Caco-2 (cell line): ENCODE data around the gene MRTFA. TPM values are rescaled to one million over a fixed set of nuclear protein-coding genes. Genes with fewer than 3 reads are reported as not detected.

ENCODE experiments used
- BruUV-seq: library from RNA; stranded (reverse); fragments of 400-500 nt; replicated peaks from 2 replicates; lab custom pipeline; 2021; lab: Mats Ljungman, UMichigan
- CTCF ChIA-PET: fragments of 300-600 bp; sonication (Branson Sonifier 250); formaldehyde crosslinking; loops from one replicate; lab custom pipeline; 2022; ENCODE audit warnings: antibody characterized with exemption; lab: Charles Lee
- POLR2A ChIA-PET: fragments of 300-600 bp; sonication (Branson Sonifier 250); formaldehyde crosslinking; loops from one replicate; lab custom pipeline; 2022; ENCODE audit warnings: antibody characterized with exemption; lab: Charles Lee
- DNase-seq, 2 experiments: peaks; one replicate each; pipeline versions ENCODE4 v3.0.0 to v3.0.0-alpha.2; 2020 to 2022
- H3K27me3 ChIP-seq: replicated peaks from 2 replicates; pipeline ENCODE4 v1.6.0; 2011; ENCODE audit warnings: low read length; ENCODE audit not compliant: control insufficient read depth, insufficient read depth
- H3K36me3 ChIP-seq: 2 replicates; pipeline ENCODE4 v1.5.1; 2011; ENCODE audit warnings: low read length; ENCODE audit not compliant: control insufficient read depth, insufficient read depth
- H3K4me1 ChIP-seq: fragments of 250-450 bp; sonication (Bioruptor Pico); 2 replicates; pipeline ENCODE4 v1.5.1; 2020; ENCODE audit warnings: mild to moderate bottlenecking
- H3K4me3 ChIP-seq: 2 replicates; pipeline ENCODE4 v1.5.1; 2011; ENCODE audit warnings: low read depth, mild to moderate bottlenecking, control low read depth, low read length
- H3K9me3 ChIP-seq: fragments of 250-450 bp; sonication (Bioruptor Pico); 2 replicates; pipeline ENCODE4 v1.5.1; 2020; ENCODE audit warnings: mild to moderate bottlenecking, moderate library complexity
- H3K27ac Mint-ChIP-seq: one replicate; pipeline ENCODE4 v1.8.0; 2022; ENCODE audit warnings: mixed read lengths; ENCODE audit not compliant: unreplicated experiment
- H3K27me3 Mint-ChIP-seq: one replicate; pipeline ENCODE4 v1.8.0; 2022; ENCODE audit warnings: mixed read lengths; ENCODE audit not compliant: insufficient read depth, unreplicated experiment
- H3K36me3 Mint-ChIP-seq: one replicate; pipeline ENCODE4 v1.8.0; 2022; ENCODE audit warnings: mild to moderate bottlenecking, mixed read lengths; ENCODE audit not compliant: insufficient read depth, unreplicated experiment
- H3K4me1 Mint-ChIP-seq: one replicate; pipeline ENCODE4 v1.8.0; 2022; ENCODE audit warnings: low read depth, mixed read lengths; ENCODE audit not compliant: unreplicated experiment
- H3K4me3 Mint-ChIP-seq: one replicate; pipeline ENCODE4 v1.8.0; 2022; ENCODE audit warnings: mild to moderate bottlenecking, moderate library complexity, mixed read lengths; ENCODE audit not compliant: unreplicated experiment
- H3K9me3 Mint-ChIP-seq: one replicate; pipeline ENCODE4 v1.8.0; 2022; ENCODE audit warnings: mixed read lengths; ENCODE audit not compliant: unreplicated experiment
- CTCF ChIP-seq, 2 experiments: fragments of 200-600 bp in 1 of 2; IDR thresholded peaks; 1 replicate in 1 of 2; 2 replicates in 1 of 2; pipeline versions ENCODE4 v1.5.1 to v1.8.0; 2011 to 2022; ENCODE audit warnings: antibody characterized with exemption in 1 of 2, control low read depth in 1 of 2, inconsistent platforms in 1 of 2, low read depth in 1 of 2, low read length in 1 of 2, mild to moderate bottlenecking in 1 of 2, moderate library complexity in 1 of 2; ENCODE audit not compliant: insufficient read depth in 1 of 2, severe bottlenecking in 1 of 2, unreplicated experiment in 1 of 2
- intact Hi-C: fragments of 100-400 bp; cut with micrococcal nuclease; formaldehyde crosslinking; loops from one replicate; pipeline ENCODE4 v1.10.0; 2022; ENCODE audit not compliant: unreplicated experiment
- total RNA-seq: library from RNA; stranded (reverse); gene quantifications from 2 replicates; pipeline ENCODE4 v1.2.3, GENCODE V29; 2022

Gene MRTFA
- total RNA-seq, 1 experiment from 2014 or later: 38.7 TPM

- Histone ChIP-seq H3K36me3 (no peaks in the 10 kb centered on the region; the same call in 1 of the 2 replicates), H3K4me1 (peaks cover 10% of the 10 kb centered on the region; the same call in 1 of the 2 replicates), H3K27me3 (no peaks in the 10 kb centered on the region), H3K9me3 (no peaks in the 10 kb centered on the region), H3K4me3 (no peak overlapping the region)
- CTCF ChIA-PET: interaction anchor here (0.6 to 2.0 kb wide), 17 partner anchors 17 to 462 kb away, joined by 3 to 11 read pairs (median 4); no protein-coding TSS in a partner anchor
- H3K9me3 Mint-ChIP-seq: no peaks in the 10 kb centered on the region
- H3K36me3 Mint-ChIP-seq: peaks cover 11% of the 10 kb centered on the region
- BruUV-seq: no TSS peak
- no peak overlapping the region for H3K4me3 Mint-ChIP-seq
- DNase-seq: peak in 1 of 2 experiments; percentile 40
- H3K27ac Mint-ChIP-seq: no peak overlapping the region
- POLR2A ChIA-PET: interaction anchor here (0.5 to 1.0 kb wide), 2 partner anchors 200 to 212 kb away, joined by 3 read pairs; partner anchors contain the start of gene MRTFA
- TF ChIP-seq CTCF (IDR thresholded peaks at IDR 0.05; ENCODE audit: insufficient read depth in 1 of 2, low read depth in 1 of 2, low read length in 1 of 2, severe bottlenecking in 1 of 2, unreplicated experiment in 1 of 2): peak; percentile 35 to 47
- no peaks in the 10 kb centered on the region for H3K4me1 Mint-ChIP-seq
- intact Hi-C loops: loop anchor here (1.0 kb wide), 2 partner anchors 51 to 210 kb away; no protein-coding TSS in a partner anchor
- H3K27me3 Mint-ChIP-seq: no peaks in the 10 kb centered on the region
These were observed 199.8 kb downstream of the MRTFA start for GRCh38 chr22:40436505-40437431.

- no TSS peak for BruUV-seq
- POLR2A ChIA-PET: no interaction called here
- peaks cover 22% of the 10 kb centered on the region for H3K36me3 Mint-ChIP-seq
- no peak for DNase-seq
- CTCF ChIA-PET: interaction anchor here (0.6 kb wide), 1 partner anchor 84 kb away, joined by 3 read pairs; no protein-coding TSS in a partner anchor
- peaks cover 2% of the 10 kb centered on the region; the same call in 1 of the 2 replicates for H3K36me3 ChIP-seq
- TF ChIP-seq CTCF (IDR thresholded peaks at IDR 0.05; ENCODE audit: insufficient read depth in 1 of 2, low read depth in 1 of 2, low read length in 1 of 2, severe bottlenecking in 1 of 2, unreplicated experiment in 1 of 2): no peak
- peaks cover 10% of the 10 kb centered on the region; the same call in 1 of the 2 replicates for H3K4me1 ChIP-seq
- H3K27me3 Mint-ChIP-seq: no peaks in the 10 kb centered on the region
- H3K4me3 Mint-ChIP-seq: no peak overlapping the region
- no peak overlapping the region for H3K27ac Mint-ChIP-seq
- no peaks in the 10 kb centered on the region for H3K4me1 Mint-ChIP-seq
- no peaks in the 10 kb centered on the region for H3K27me3 ChIP-seq
- H3K9me3 ChIP-seq: no peaks in the 10 kb centered on the region
- H3K9me3 Mint-ChIP-seq: no peaks in the 10 kb centered on the region
- intact Hi-C loops: no loop called here
- H3K4me3 ChIP-seq: no peak overlapping the region
These were observed 201.8 kb downstream of the MRTFA start for GRCh38 chr22:40434745-40435144.

DNA sequence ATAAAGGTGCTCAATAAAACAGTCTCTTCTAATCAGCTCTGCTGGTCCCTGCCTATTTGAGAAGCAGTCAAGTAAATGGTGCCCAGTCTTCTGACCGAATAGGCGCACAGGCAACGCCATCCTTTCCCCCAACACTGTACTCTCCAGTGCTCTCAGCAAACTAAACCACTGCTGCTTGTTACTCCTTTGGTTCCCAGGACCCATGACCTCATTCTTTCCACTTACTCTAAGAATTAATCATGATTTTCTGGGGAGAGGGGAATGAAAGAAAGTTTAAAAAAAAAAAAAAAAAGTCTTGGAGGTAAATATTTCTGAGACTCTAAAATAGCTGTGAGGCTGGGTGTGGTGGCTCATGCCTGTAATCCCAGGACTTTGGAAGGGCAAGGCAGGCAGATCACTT is 202.4 kb downstream of the MRTFA start:
- DNase-seq: no peak
- intact Hi-C loops: no loop called here
- no TSS peak for BruUV-seq

More for the DNA sequence above, 202.4 kb downstream of the MRTFA start:
- H3K9me3 Mint-ChIP-seq: no peaks in the 10 kb centered on the region
- TF ChIP-seq CTCF (IDR thresholded peaks at IDR 0.05; ENCODE audit: insufficient read depth in 1 of 2, low read depth in 1 of 2, low read length in 1 of 2, severe bottlenecking in 1 of 2, unreplicated experiment in 1 of 2): no peak
- ChIA-PET POLR2A (no interaction called here), CTCF (no interaction called here)
- Histone ChIP-seq H3K36me3 (peaks cover 4% of the 10 kb centered on the region), H3K4me3 (no peak overlapping the region), H3K9me3 (no peaks in the 10 kb centered on the region), H3K4me1 (peaks cover 10% of the 10 kb centered on the region; the same call in 1 of the 2 replicates), H3K27me3 (no peaks in the 10 kb centered on the region)
- H3K4me1 Mint-ChIP-seq: no peaks in the 10 kb centered on the region
- no peak overlapping the region for H3K4me3 Mint-ChIP-seq
- H3K36me3 Mint-ChIP-seq: peaks cover 26% of the 10 kb centered on the region
- H3K27me3 Mint-ChIP-seq: no peaks in the 10 kb centered on the region
- H3K27ac Mint-ChIP-seq: no peak overlapping the region
